Activated CD4-positive, alpha-beta T cell treated with anti-CD3 and anti-CD28 coated beads, Interleukin-2, amount 10 ng/mL, durations not matched to agents 7 days and 5 days (primary cell): ENCODE results near the gene CERS6. TPM values are rescaled to one million over a fixed set of nuclear protein-coding genes. Genes with fewer than 3 reads are reported as not detected.

Experiments used
- CTCF ChIA-PET: fragments of 350-600 bp; sonication (Branson Sonifier 250); formaldehyde crosslinking; loops from one replicate; lab custom pipeline; 2021; ENCODE audit warnings: antibody characterized with exemption; lab: Charles Lee
- POLR2A ChIA-PET: fragments of 350-600 bp; sonication (Branson Sonifier 250); formaldehyde crosslinking; loops from one replicate; lab custom pipeline; 2021; ENCODE audit warnings: antibody characterized with exemption; lab: Charles Lee
- DNase-seq: peaks from one replicate; pipeline ENCODE4 v3.0.0-alpha.2; 2020
- H3K27ac Mint-ChIP-seq: one replicate; pipeline ENCODE4 v1.8.0; 2021; ENCODE audit warnings: mild to moderate bottlenecking, moderate library complexity, mixed read lengths
- H3K27me3 Mint-ChIP-seq: one replicate; pipeline ENCODE4 v1.8.0; 2021; ENCODE audit warnings: mixed read lengths
- H3K36me3 Mint-ChIP-seq: one replicate; pipeline ENCODE4 v1.8.0; 2021; ENCODE audit warnings: low read depth, mixed read lengths
- H3K4me1 Mint-ChIP-seq: one replicate; pipeline ENCODE4 v1.8.0; 2021; ENCODE audit warnings: mixed read lengths
- H3K4me3 Mint-ChIP-seq: one replicate; pipeline ENCODE4 v1.8.0; 2021; ENCODE audit warnings: mild to moderate bottlenecking, moderate library complexity, mixed read lengths
- H3K9me3 Mint-ChIP-seq: one replicate; pipeline ENCODE4 v1.8.0; 2021; ENCODE audit warnings: mixed read lengths
- total RNA-seq, 2 experiments: library from RNA; stranded (reverse); gene quantifications; one replicate each; pipeline ENCODE4 v1.2.3, GENCODE V29; 2021

CERS6 gene
- total RNA-seq, 2 experiments from 2014 or later, result 12.1 to 14.9 TPM

GRCh38 chr2:168431301-168432024 is 24.6 kb upstream of the CERS6 start:
- H3K4me3 Mint-ChIP-seq, result no peak overlapping the region

DNA sequence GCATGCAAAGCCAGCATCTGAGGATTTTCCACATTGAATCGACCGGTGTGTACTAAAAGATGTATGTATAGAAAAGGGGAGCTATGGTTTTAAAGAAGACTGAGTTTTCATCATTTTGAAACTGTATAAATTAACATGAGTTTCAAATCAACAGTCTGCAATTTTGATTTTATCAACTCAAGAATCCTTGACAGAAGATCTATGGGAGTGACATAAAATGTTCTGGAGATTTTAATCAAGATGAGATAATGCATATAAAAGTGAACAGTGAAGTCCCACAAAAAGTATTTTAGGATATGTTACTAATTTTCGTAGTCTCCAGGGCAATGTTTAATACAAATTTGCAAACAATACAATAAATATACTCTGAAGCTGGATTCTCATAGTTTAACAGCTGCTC is 24.0 kb upstream of the CERS6 start:
- Mint-ChIP-seq H3K27me3 (no peaks in the 10 kb centered on the region), H3K36me3 (peaks cover 12% of the 10 kb centered on the region), H3K4me3 (no peak overlapping the region), H3K4me1 (peaks cover 53% of the 10 kb centered on the region), H3K9me3 (peaks cover 15% of the 10 kb centered on the region), H3K27ac (peak overlapping the region; percentile 28)
- POLR2A ChIA-PET, result no interaction called here
- no peak for DNase-seq
- CTCF ChIA-PET, result interaction anchor here (1.0 to 1.1 kb wide), 2 partner anchors 9 to 15 kb away, joined by 3 read pairs; no protein-coding TSS in a partner anchor

More at GRCh38 chr2:168431301-168432024, 24.6 kb upstream of the CERS6 start:
- Mint-ChIP-seq H3K9me3 (peaks cover 15% of the 10 kb centered on the region), H3K27ac (no peak overlapping the region), H3K36me3 (peaks cover 12% of the 10 kb centered on the region), H3K4me1 (peaks cover 54% of the 10 kb centered on the region), H3K27me3 (no peaks in the 10 kb centered on the region)
- DNase-seq, result no peak
- POLR2A ChIA-PET, result no interaction called here
- CTCF ChIA-PET, result interaction anchor here (1.0 kb wide), 1 partner anchor 16 kb away, joined by 3 read pairs; no protein-coding TSS in a partner anchor

- DNase-seq, result peak; percentile 71
- Mint-ChIP-seq H3K27ac (peak overlapping the region; percentile 82), H3K27me3 (no peaks in the 10 kb centered on the region), H3K9me3 (peaks cover 15% of the 10 kb centered on the region), H3K36me3 (peaks cover 12% of the 10 kb centered on the region), H3K4me3 (peak overlapping the region; percentile 31), H3K4me1 (peaks cover 48% of the 10 kb centered on the region)
- ChIA-PET POLR2A (no interaction called here), CTCF (interaction anchor here (1.1 kb wide), 1 partner anchor 9 kb away, joined by 3 read pairs; no protein-coding TSS in a partner anchor)
Measured at GRCh38 chr2:168432565-168433186, 23.4 kb upstream of the CERS6 start.

GRCh38 chr2:168433527-168433926 is 22.5 kb upstream of the CERS6 start:
- ChIA-PET POLR2A (interaction anchor here (0.7 kb wide), 1 partner anchor 18 kb away, joined by 4 read pairs; no protein-coding TSS in a partner anchor), CTCF (interaction anchor here (0.6 kb wide), 1 partner anchor 315 kb away, joined by 3 read pairs; no protein-coding TSS in a partner anchor)
- Mint-ChIP-seq H3K9me3 (peaks cover 13% of the 10 kb centered on the region), H3K36me3 (peaks cover 12% of the 10 kb centered on the region), H3K4me3 (peak overlapping the region; percentile 44), H3K4me1 (peaks cover 48% of the 10 kb centered on the region), H3K27me3 (no peaks in the 10 kb centered on the region), H3K27ac (peak overlapping the region; percentile 77)
- DNase-seq, result no peak

DNA sequence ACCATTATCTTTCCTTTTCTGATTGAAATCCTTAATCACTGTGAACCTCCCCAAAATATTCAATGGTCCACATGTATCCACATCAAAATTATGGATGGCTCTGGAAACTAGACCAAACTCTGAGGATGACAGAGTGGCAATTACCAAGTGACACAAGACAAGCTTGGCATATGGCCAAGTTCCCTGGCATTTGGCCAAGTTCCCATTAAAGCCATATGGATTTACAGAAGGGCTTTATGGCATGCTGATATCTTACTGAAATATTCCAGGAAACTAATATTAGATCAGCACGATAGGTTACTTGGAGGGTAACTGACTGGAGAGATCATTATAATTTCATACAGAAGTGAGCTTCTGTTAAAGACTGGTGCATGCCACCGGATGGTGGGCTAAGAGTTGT is 21.9 kb upstream of the CERS6 start:
- peaks cover 12% of the 10 kb centered on the region for H3K36me3 Mint-ChIP-seq
- POLR2A ChIA-PET, result interaction anchor here (0.6 to 0.7 kb wide), 2 partner anchors 18 to 19 kb away, joined by 4 read pairs; no protein-coding TSS in a partner anchor
- H3K4me1 Mint-ChIP-seq, result peaks cover 48% of the 10 kb centered on the region
- CTCF ChIA-PET, result interaction anchor here (0.6 kb wide), 1 partner anchor 316 kb away, joined by 3 read pairs; no protein-coding TSS in a partner anchor
- no peak for DNase-seq
- peaks cover 10% of the 10 kb centered on the region for H3K9me3 Mint-ChIP-seq
- H3K27ac Mint-ChIP-seq, result peak overlapping the region; percentile 77
- no peaks in the 10 kb centered on the region for H3K27me3 Mint-ChIP-seq
- no peak overlapping the region for H3K4me3 Mint-ChIP-seq

- ChIA-PET POLR2A (no interaction called here), CTCF (no interaction called here)
- Mint-ChIP-seq H3K27ac (no peak overlapping the region), H3K9me3 (peaks cover 4% of the 10 kb centered on the region), H3K4me1 (peaks cover 44% of the 10 kb centered on the region), H3K36me3 (peaks cover 3% of the 10 kb centered on the region), H3K27me3 (no peaks in the 10 kb centered on the region), H3K4me3 (no peak overlapping the region)
- DNase-seq, result no peak
Measured at GRCh38 chr2:168436840-168437239, 19.2 kb upstream of the CERS6 start.

GRCh38 chr2:168438553-168438952 is 17.5 kb upstream of the CERS6 start:
- H3K27me3 Mint-ChIP-seq, result no peaks in the 10 kb centered on the region
- H3K9me3 Mint-ChIP-seq, result no peaks in the 10 kb centered on the region
- ChIA-PET POLR2A (no interaction called here), CTCF (interaction anchor here (1.1 kb wide), 1 partner anchor 12 kb away, joined by 3 read pairs; no protein-coding TSS in a partner anchor)
- peaks cover under 1% of the 10 kb centered on the region for H3K36me3 Mint-ChIP-seq
- H3K27ac Mint-ChIP-seq, result no peak overlapping the region
- no peak overlapping the region for H3K4me3 Mint-ChIP-seq
- peaks cover 28% of the 10 kb centered on the region for H3K4me1 Mint-ChIP-seq
- DNase-seq, result no peak

- Mint-ChIP-seq H3K4me3 (no peak overlapping the region), H3K9me3 (peaks cover 4% of the 10 kb centered on the region), H3K27me3 (no peaks in the 10 kb centered on the region), H3K27ac (no peak overlapping the region), H3K36me3 (peaks cover 3% of the 10 kb centered on the region), H3K4me1 (peaks cover 18% of the 10 kb centered on the region)
- CTCF ChIA-PET, result no interaction called here
- POLR2A ChIA-PET, result no interaction called here
- DNase-seq, result no peak
Measured at GRCh38 chr2:168439536-168439935, 16.5 kb upstream of the CERS6 start.

GRCh38 chr2:168441214-168441872 is 14.7 kb upstream of the CERS6 start:
- H3K9me3 Mint-ChIP-seq, result peaks cover 12% of the 10 kb centered on the region
- no peaks in the 10 kb centered on the region for H3K27me3 Mint-ChIP-seq
- peaks cover 9% of the 10 kb centered on the region for H3K4me1 Mint-ChIP-seq
- ChIA-PET CTCF (interaction anchor here (0.9 to 1.4 kb wide), 5 partner anchors 9 to 27 kb away, joined by 3 to 4 read pairs (median 3); no protein-coding TSS in a partner anchor), POLR2A (no interaction called here)
- H3K27ac Mint-ChIP-seq, result no peak overlapping the region
- H3K4me3 Mint-ChIP-seq, result no peak overlapping the region
- peaks cover 5% of the 10 kb centered on the region for H3K36me3 Mint-ChIP-seq
- DNase-seq, result no peak

GRCh38 chr2:168443818-168444217 is 12.3 kb upstream of the CERS6 start:
- no peak overlapping the region for H3K27ac Mint-ChIP-seq
- H3K27me3 Mint-ChIP-seq, result peaks cover 2% of the 10 kb centered on the region
- ChIA-PET CTCF (no interaction called here), POLR2A (no interaction called here)
- peaks cover 4% of the 10 kb centered on the region for H3K4me1 Mint-ChIP-seq
- no peak overlapping the region for H3K4me3 Mint-ChIP-seq
- DNase-seq, result no peak
- peaks cover 10% of the 10 kb centered on the region for H3K36me3 Mint-ChIP-seq
- peaks cover 21% of the 10 kb centered on the region for H3K9me3 Mint-ChIP-seq

DNA sequence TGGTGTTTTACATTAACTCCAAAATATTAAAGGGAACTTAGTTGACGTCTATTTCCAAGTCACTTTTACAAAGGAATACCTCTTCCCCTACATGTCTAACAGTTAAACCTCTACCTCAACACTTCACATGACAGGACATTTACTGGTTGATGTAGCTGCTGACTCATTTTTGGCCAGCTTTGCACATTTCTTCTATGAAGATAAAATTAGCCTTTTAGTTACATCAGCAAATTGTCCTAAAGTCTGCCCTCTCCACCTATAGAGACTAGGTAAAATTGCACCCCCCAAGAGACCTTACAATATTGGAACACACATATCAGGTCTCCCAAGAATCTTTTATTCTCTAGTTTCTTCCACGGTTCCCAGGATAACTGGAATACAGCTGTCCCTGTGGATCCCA is 10.1 kb upstream of the CERS6 start:
- peaks cover 23% of the 10 kb centered on the region for H3K9me3 Mint-ChIP-seq
- ChIA-PET CTCF (no interaction called here), POLR2A (no interaction called here)
- H3K36me3 Mint-ChIP-seq, result peaks cover 10% of the 10 kb centered on the region
- H3K27ac Mint-ChIP-seq, result no peak overlapping the region
- H3K4me3 Mint-ChIP-seq, result no peak overlapping the region
- peaks cover 2% of the 10 kb centered on the region for H3K27me3 Mint-ChIP-seq
- H3K4me1 Mint-ChIP-seq, result peaks cover 13% of the 10 kb centered on the region
- no peak for DNase-seq

DNA sequence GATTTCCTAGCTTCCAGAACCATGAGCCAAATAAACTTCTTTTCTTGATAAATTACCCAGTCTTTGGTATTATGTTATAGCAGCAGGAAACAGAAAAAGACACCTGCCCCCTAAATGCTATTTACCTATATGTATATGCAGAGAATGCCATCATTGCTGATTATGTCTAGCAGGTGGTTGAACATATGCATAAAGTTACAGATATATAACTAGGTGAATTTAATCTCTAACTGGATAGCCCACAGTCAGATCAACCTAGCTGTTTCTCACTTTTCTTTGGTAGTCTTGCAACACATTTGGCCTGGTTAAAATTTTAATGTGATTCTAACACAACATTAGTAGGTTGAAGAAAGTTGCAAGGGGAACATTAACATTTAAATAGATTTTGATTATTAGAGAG is 7.1 kb upstream of the CERS6 start:
- Mint-ChIP-seq H3K4me1 (peaks cover 15% of the 10 kb centered on the region), H3K27ac (no peak overlapping the region), H3K9me3 (peaks cover 23% of the 10 kb centered on the region), H3K27me3 (peaks cover 2% of the 10 kb centered on the region), H3K4me3 (no peak overlapping the region), H3K36me3 (peaks cover 10% of the 10 kb centered on the region)
- DNase-seq, result no peak
- POLR2A ChIA-PET, result no interaction called here
- CTCF ChIA-PET, result no interaction called here
